ENCODE measurements around the gene SMARCAD1. TPM values are rescaled to one million over a fixed set of nuclear protein-coding genes. Genes with fewer than 3 reads are reported as not detected.

The SMARCAD1 gene
- total and polyA plus RNA-seq, 2 of the 8 experiments (the other 6 are each of a cell fraction or from before 2014, with no cell fraction given), result 24.1 to 59.4 TPM

DNA sequence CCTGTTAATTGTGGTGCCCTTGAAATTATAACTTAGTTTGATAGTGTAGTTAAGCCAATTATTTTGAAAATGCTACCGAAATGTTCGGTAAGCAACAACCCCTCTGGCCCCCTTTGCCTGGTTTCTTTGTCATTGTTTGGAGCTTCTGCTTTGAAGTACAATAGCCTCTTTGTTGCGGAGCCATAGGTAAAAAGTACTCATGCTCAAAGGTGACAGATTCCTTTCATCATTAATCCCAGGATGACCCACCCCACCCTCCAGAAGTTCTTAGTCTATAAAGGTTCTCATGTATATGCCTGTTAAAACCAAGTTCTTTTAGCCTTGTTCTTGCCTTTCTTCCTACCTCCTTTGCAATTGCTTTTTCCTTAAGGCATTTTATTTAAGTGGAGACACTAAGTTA, 42.4 kb upstream of the SMARCAD1 start:
- H3K9ac ChIP-seq (replicated peaks in 1 of 4; ENCODE audit: extremely low read depth in 1 of 4, low read depth in 3 of 4, low read length in 3 of 4), result no peak overlapping the region
- no peak overlapping the region for H2AK5ac ChIP-seq (ENCODE audit: low read depth, low read length)
- no peak overlapping the region for H3K23ac ChIP-seq (ENCODE audit: insufficient read length)
- H3K4me2 ChIP-seq (ENCODE audit: insufficient read depth in 1 of 2, low read depth in 2 of 2, low read length in 2 of 2), result no peak overlapping the region; a peak in 1 of 4 replicates
- no peak overlapping the region for H4K8ac ChIP-seq (ENCODE audit: extremely low read depth, insufficient read depth, low read length)
- no peak overlapping the region for H4K5ac ChIP-seq (ENCODE audit: insufficient read length, low read depth, low read length)
- no peak overlapping the region for H3K4me3 ChIP-seq (ENCODE audit: extremely low read depth in 1 of 4, insufficient read depth in 2 of 4, low read depth in 3 of 4, low read length in 4 of 4)
- no peaks in the 10 kb centered on the region; a peak in 1 of 7 replicates for H3K4me1 ChIP-seq (replicated peaks in 1 of 4; ENCODE audit: control insufficient read depth in 3 of 4, insufficient read depth in 4 of 4, low read length in 3 of 4)
- ChIA-PET CTCF (ENCODE audit: partially characterized antibody) (interaction anchor here (0.6 kb wide), 2 partner anchors 120 to 267 kb away, joined by 3 read pairs; no protein-coding TSS in a partner anchor), POLR2A (ENCODE audit: partially characterized antibody) (interaction anchor here (1.6 kb wide), 1 partner anchor 17 kb away, joined by 4 read pairs; no protein-coding TSS in a partner anchor)
- H2AFZ ChIP-seq (ENCODE audit: low read length), result no peak overlapping the region
- H4K91ac ChIP-seq (replicated peaks; ENCODE audit: insufficient read length, low read length), result no peak overlapping the region
- no peak overlapping the region for H2BK5ac ChIP-seq (ENCODE audit: low read depth, low read length)
- H3K79me1 ChIP-seq (ENCODE audit: low read depth, low read length), result no peaks in the 10 kb centered on the region
- peaks cover 0 to 2% of the 10 kb centered on the region in 2 experiments; a peak in 1 of 4 replicates for H3K9me3 ChIP-seq (ENCODE audit: insufficient read depth in 2 of 2, low read depth in 1 of 2, low read length in 1 of 2)
- WGBS, 2 experiments (ENCODE audit: extremely low coverage in 1 of 2, insufficient coverage in 1 of 2, insufficient read length in 1 of 2, insufficient replicate concordance in 2 of 2, low coverage in 1 of 2, low lambda C conversion rate in 2 of 2, missing lambda C conversion rate in 1 of 2), result 77% methylated on average over 3 of the region's 3 CpGs; no CpG with 5 or more reads in 1 of the 2 experiments
- H3K27ac ChIP-seq (ENCODE audit: low read depth, low read length), result no peak overlapping the region
- no peak overlapping the region for H2BK120ac ChIP-seq (replicated peaks; ENCODE audit: low read depth, low read length)
- H2BK15ac ChIP-seq (ENCODE audit: low read length), result no peak overlapping the region
- no peak overlapping the region for H3K56ac ChIP-seq (replicated peaks; ENCODE audit: insufficient read length, low read depth, low read length)
- no peaks in the 10 kb centered on the region for H3K23me2 ChIP-seq (ENCODE audit: low read depth, low read length)
- no peak overlapping the region for H3K14ac ChIP-seq (ENCODE audit: insufficient read length)
- FAIRE-seq, result no peak
- H3K27me3 ChIP-seq (replicated peaks in 1 of 4; ENCODE audit: control insufficient read depth in 3 of 4, extremely low read depth in 1 of 4, insufficient read depth in 3 of 4, low read length in 3 of 4), result no peaks in the 10 kb centered on the region
- H3K36me3 ChIP-seq (ENCODE audit: control insufficient read depth in 2 of 4, insufficient read depth in 4 of 4, low read length in 3 of 4), result no peaks in the 10 kb centered on the region
- no peak overlapping the region for H2BK12ac ChIP-seq (ENCODE audit: low read depth, low read length)
- no peak overlapping the region for H2BK20ac ChIP-seq (ENCODE audit: low read length)
- no peaks in the 10 kb centered on the region for H3K79me2 ChIP-seq (ENCODE audit: control insufficient read depth in 1 of 2, insufficient read depth in 2 of 2, low read length in 2 of 2)
- no peak overlapping the region for H3K4ac ChIP-seq (replicated peaks; ENCODE audit: insufficient read length, low read depth, low read length)
- TF ChIP-seq, protein P1, sequence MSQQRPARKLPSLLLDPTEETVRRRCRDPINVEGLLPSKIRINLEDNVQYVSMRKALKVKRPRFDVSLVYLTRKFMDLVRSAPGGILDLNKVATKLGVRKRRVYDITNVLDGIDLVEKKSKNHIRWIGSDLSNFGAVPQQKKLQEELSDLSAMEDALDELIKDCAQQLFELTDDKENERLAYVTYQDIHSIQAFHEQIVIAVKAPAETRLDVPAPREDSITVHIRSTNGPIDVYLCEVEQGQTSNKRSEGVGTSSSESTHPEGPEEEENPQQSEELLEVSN (IDR thresholded peaks at IDR 0.05), result no peak
- TF ChIP-seq NANOG (IDR thresholded peaks at IDR 0.05; ENCODE audit: insufficient read depth, low read depth, low read length, poor library complexity, severe bottlenecking), result peak; percentile 39
- no peak for TF ChIP-seq MAX (IDR thresholded peaks at IDR 0.05)
- no peaks in the 10 kb centered on the region for H4K20me1 ChIP-seq (replicated peaks in 1 of 2; ENCODE audit: control insufficient read depth in 1 of 2, insufficient read depth in 2 of 2, low read length in 2 of 2)
- no peak overlapping the region for H3K18ac ChIP-seq (ENCODE audit: extremely low read depth, low read length)
- DNase-seq (ENCODE audit: low read depth in 1 of 2, low spot score in 2 of 2), result peak in 1 of 2 experiments; percentile 21

Data from H1 (cell line).